Testis (tissue), 3 donors: ENCODE results near the gene HIF3A. TPM values are rescaled to one million over a fixed set of nuclear protein-coding genes. Genes with fewer than 3 reads are reported as not detected.
"Not testable (repeated sequence)": the region's sequence is repeated elsewhere in the genome, so short reads cannot be mapped to it uniquely, and the experiment has no call there.

Experiments
- DNase-seq: peaks from one replicate; pipeline ENCODE4 v3.0.0-alpha.2; 2019
- H3K27ac ChIP-seq, 2 donors: fragments of 200-600 bp; sonication (generic); one replicate each; pipeline ENCODE4 v1.5.1; 2019
- H3K27me3 ChIP-seq: fragments of 200-600 bp; sonication (generic); one replicate; pipeline ENCODE4 v1.5.1; 2019
- H3K36me3 ChIP-seq: fragments of 200-600 bp; sonication (generic); one replicate; pipeline ENCODE4 v1.5.1; 2017; ENCODE audit warnings: low read depth; ENCODE audit errors: missing control alignments
- H3K4me1 ChIP-seq: fragments of 200-600 bp; sonication (generic); one replicate; pipeline ENCODE4 v1.5.1; 2019
- H3K4me3 ChIP-seq, 2 donors: fragments of 200-600 bp; sonication (generic); one replicate each; pipeline ENCODE4 v1.5.1; 2017 to 2019
- H3K9me3 ChIP-seq: fragments of 200-600 bp; sonication (generic); one replicate; pipeline ENCODE4 v1.5.1; 2017
- CTCF ChIP-seq, 3 experiments: fragments of 450-650 bp in 2 of 3; fragments of 200-600 bp in 1 of 3; sonication (generic) in 1 of 3; IDR thresholded peaks; one replicate each; pipeline ENCODE4 v1.5.1; 2016 to 2019; ENCODE audit warnings: antibody characterized with exemption in 3 of 3, mild to moderate bottlenecking in 2 of 3, moderate library complexity in 1 of 3
- POLR2A ChIP-seq: fragments of 450-650 bp; IDR thresholded peaks from one replicate; pipeline ENCODE4 v1.6.1; 2017; ENCODE audit warnings: antibody characterized with exemption, mild to moderate bottlenecking, moderate library complexity
- WGBS, 2 donors: methylation state at CpG; one replicate each; pipeline ENCODE4 v1.1.5; 2018; 5-methylcytosine and 5-hydroxymethylcytosine counted together
- intact Hi-C: fragments of 100-400 bp; cut with DNase I; formaldehyde crosslinking; loops from one replicate; pipeline ENCODE4 v1.15.1; 2023; ENCODE audit warnings: low total_unique reads
- polyA plus RNA-seq: library from polyadenylated mRNA; stranded (reverse); fragments of 350-450 nt; fragmentation: Illumina TruSeq; extraction: RNeasy Lipid Tissue Mini Kit (QIAGEN cat#74804); gene quantifications from one replicate; pipeline ENCODE4 v1.2.3, GENCODE V29; 2014; ENCODE audit warnings: low read depth, low replicate concordance; ENCODE audit not compliant: insufficient read depth
- total RNA-seq, 2 donors: library from RNA; depleted of rRNA; stranded (reverse); fragments of >200 nt; gene quantifications; one replicate each; pipeline ENCODE4 v1.2.3, GENCODE V29; 2016

Gene HIF3A
- total and polyA plus RNA-seq, 3 donors from 2014 or later = 3.8 to 105 (median 82.6) TPM

DNA sequence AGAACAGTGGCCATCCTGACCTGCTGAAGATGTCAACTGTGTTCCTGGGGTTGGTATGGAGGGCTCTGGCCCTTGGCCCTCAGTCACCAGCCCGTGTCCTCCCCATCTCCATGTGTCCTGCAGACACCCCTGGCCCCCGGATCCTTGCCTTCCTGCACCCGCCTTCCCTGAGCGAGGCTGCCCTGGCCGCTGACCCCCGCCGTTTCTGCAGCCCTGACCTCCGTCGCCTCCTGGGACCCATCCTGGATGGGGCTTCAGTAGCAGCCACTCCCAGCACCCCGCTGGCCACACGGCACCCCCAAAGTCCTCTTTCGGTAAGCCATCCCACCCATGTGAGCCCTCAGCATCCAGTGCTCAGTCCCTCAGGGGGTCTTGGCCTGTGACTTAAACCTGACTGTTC, 24.8 kb downstream of the HIF3A start:
- Histone ChIP-seq H3K27me3 (no peaks in the 10 kb centered on the region), H3K36me3 (no peaks in the 10 kb centered on the region), H3K4me1 (no peaks in the 10 kb centered on the region), H3K9me3 (no peaks in the 10 kb centered on the region), H3K27ac (no peak overlapping the region), H3K4me3 (no peak overlapping the region)
- TF ChIP-seq POLR2A = no peak
- TF ChIP-seq CTCF (IDR thresholded peaks at IDR 0.05) = no peak
- intact Hi-C loops = no loop called here
- 84 to 90% methylated on average over 12 of the region's 12 CpGs for WGBS, 2 donors
- no peak for DNase-seq

DNA sequence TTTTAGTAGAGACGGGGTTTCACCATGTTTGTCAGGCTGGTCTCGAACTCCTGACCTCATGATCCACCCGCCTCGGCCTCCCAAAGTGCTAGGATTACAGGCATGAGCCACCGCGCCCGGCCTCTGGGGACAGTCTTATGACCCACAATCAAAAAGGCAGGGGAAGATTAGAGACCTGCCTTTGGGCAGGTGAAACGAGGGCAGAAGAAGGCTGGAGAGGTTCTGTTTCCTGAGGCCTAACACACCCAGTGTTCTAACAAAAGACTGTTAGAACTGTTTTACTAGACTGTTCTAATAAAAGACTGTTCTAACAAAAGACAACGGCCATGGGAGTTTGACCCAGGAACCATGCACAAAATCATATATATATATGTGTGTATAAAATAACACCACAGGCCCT, 26.4 kb downstream of the HIF3A start:
- H3K9me3 ChIP-seq, H3K4me3 ChIP-seq, intact Hi-C loops, H3K27ac ChIP-seq, H3K36me3 ChIP-seq, H3K4me1 ChIP-seq, H3K27me3 ChIP-seq, DNase-seq: not testable (repeated sequence)
- WGBS, 2 donors = 89 to 94% methylated on average over 9 of the region's 9 CpGs

GRCh38 chr19:46324277-46324676, 27.4 kb downstream of the HIF3A start:
- 78 to 82% methylated on average over 2 to 3 of the region's 3 CpGs for WGBS, 2 donors
- no peak overlapping the region for H3K4me3 ChIP-seq
- H3K36me3 ChIP-seq = no peaks in the 10 kb centered on the region

GRCh38 chr19:46326608-46327007, 29.8 kb downstream of the HIF3A start:
- no peak for DNase-seq
- Histone ChIP-seq H3K27me3 (no peaks in the 10 kb centered on the region), H3K4me1 (no peaks in the 10 kb centered on the region), H3K36me3 (no peaks in the 10 kb centered on the region), H3K27ac (no peak overlapping the region), H3K9me3 (no peaks in the 10 kb centered on the region), H3K4me3 (no peak overlapping the region)
- TF ChIP-seq CTCF (IDR thresholded peaks at IDR 0.05) (no peak), POLR2A (no peak)
- WGBS, 2 donors = 93 to 95% methylated on average over 4 of the region's 4 CpGs
- intact Hi-C loops = no loop called here

More at GRCh38 chr19:46324277-46324676, 27.4 kb downstream of the HIF3A start:
- Histone ChIP-seq H3K4me1 (no peaks in the 10 kb centered on the region), H3K9me3 (no peaks in the 10 kb centered on the region), H3K27ac (no peak overlapping the region), H3K27me3 (no peaks in the 10 kb centered on the region)
- TF ChIP-seq POLR2A = no peak
- no peak for TF ChIP-seq CTCF (IDR thresholded peaks at IDR 0.05)
- no peak for DNase-seq
- intact Hi-C loops = no loop called here

GRCh38 chr19:46328079-46328478, 31.2 kb downstream of the HIF3A start:
- Histone ChIP-seq H3K36me3 (no peaks in the 10 kb centered on the region), H3K4me1 (no peaks in the 10 kb centered on the region), H3K4me3 (no peak overlapping the region), H3K27ac (no peak overlapping the region), H3K9me3 (no peaks in the 10 kb centered on the region), H3K27me3 (no peaks in the 10 kb centered on the region)
- intact Hi-C loops = no loop called here
- DNase-seq = no peak
- TF ChIP-seq POLR2A = no peak
- TF ChIP-seq CTCF (IDR thresholded peaks at IDR 0.05) = no peak
- WGBS, 2 donors = 100% methylated on average over 2 of the region's 2 CpGs
